ENCODE results near the gene SLC9C2.

Gene SLC9C2

GRCh38 chr1:173536223-173536622 is 66.6 kb downstream of the SLC9C2 start:
- DNase-seq (ENCODE audit: extremely low read depth, low read depth), result no peak
- no peak for TF ChIP-seq CTCF (IDR thresholded peaks at IDR 0.05; ENCODE audit: low read depth, low read length)

DNA sequence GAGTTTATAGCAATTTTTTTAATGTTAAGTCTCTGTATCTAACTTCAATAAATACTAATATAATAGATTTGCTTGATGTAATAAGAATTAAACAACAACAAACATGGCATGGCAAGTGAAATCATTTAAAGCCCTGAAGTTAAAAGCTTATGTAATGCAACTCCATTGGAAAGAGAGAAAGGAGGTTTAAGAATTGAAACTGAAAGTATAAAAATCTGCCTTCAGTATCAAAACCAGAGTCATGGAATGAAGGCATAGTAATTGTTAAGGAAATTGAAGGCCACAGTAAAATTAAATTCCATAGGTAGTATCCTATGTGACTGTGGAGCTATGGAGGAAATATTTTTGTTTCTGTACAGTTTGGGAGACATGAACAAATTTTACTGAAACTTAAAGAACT is 70.6 kb downstream of the SLC9C2 start:
- TF ChIP-seq CTCF (IDR thresholded peaks at IDR 0.05; ENCODE audit: low read depth, low read length), result no peak
- no peak for DNase-seq (ENCODE audit: extremely low read depth, low read depth)

DNA sequence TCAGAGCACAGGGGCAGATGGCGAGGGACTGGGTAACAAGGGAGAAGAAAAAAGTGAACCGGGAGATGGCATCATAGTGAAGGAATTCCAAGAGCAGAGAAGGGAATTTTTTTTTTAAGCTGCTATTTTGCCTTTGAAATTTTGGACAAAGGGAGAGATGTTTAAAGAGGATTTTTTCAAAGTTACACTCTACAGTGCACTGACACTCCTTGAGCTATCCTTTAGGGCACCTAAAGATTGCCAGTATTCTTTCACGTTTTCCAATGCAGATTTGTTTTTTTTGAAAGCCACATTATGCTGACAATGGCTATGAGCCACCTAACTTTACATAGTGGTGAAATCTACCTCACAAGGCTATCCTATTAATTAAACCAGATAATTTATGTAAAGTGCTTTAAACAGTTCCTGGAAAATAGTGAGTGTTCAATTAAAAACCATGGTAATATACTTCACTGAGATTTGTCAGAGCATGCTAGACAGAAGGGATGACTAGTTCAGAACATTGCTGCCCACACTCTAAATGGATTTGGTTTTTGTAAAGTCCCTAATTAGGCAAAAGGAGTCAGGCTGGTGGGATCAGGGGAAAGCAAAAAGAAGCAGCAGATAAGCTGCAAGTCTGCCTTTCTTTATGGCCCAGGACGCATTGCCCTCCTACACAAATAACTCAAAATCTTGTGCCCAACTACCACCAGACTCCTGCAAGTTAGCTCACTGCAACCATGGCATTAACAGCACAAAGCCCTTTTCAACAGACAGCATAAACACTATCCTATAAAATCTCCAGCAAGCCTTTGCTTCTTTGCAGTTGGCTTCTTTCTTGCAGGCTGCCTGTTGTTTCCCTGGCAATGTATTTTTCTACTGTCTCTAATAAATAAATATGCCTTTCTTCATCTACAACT is 71.8 kb downstream of the SLC9C2 start:
- DNase-seq (ENCODE audit: extremely low read depth, low read depth), result no peak
- TF ChIP-seq CTCF (IDR thresholded peaks at IDR 0.05; ENCODE audit: low read depth, low read length), result no peak

DNA sequence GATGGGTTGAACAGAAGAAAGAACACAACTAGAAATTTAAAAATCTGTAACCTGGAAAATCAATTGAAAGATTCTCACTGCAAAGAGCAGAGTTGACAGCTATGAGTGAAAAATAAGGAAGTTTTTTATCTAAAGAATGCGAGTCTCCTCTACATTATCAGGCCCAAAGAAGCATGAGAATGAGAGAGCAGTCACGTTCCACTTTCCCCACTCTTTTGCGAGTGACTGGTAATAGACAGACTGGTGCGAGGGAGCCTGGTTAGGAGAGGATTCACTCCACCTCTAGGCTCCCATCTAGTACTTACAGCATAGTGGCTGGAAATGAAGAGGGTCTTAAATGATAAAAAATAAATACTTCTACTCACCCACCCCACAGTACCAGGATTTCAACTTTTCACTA is 73.8 kb downstream of the SLC9C2 start:
- no peak for DNase-seq (ENCODE audit: extremely low read depth, low read depth)
- no peak for TF ChIP-seq CTCF (IDR thresholded peaks at IDR 0.05; ENCODE audit: low read depth, low read length)

- no peak for TF ChIP-seq CTCF (IDR thresholded peaks at IDR 0.05; ENCODE audit: low read depth, low read length)
- no peak for DNase-seq (ENCODE audit: extremely low read depth, low read depth)
Observed at GRCh38 chr1:173527151-173527826, 75.6 kb downstream of the SLC9C2 start.

- DNase-seq (ENCODE audit: extremely low read depth, low read depth), result no peak
Observed at GRCh38 chr1:173525926-173526325, 76.9 kb downstream of the SLC9C2 start.

More at GRCh38 chr1:173525926-173526325, 76.9 kb downstream of the SLC9C2 start:
- no peak for TF ChIP-seq CTCF (IDR thresholded peaks at IDR 0.05; ENCODE audit: low read depth, low read length)

Measured in AG09319 (cell line).